Ascending aorta (tissue), 2 donors: Measurements from ENCODE around the gene SESN3. TPM values are rescaled to one million over a fixed set of nuclear protein-coding genes. Genes with fewer than 3 reads are reported as not detected.

Source experiments
- DNase-seq, 2 donors: peaks; one replicate each; pipeline ENCODE4 v3.0.0-alpha.2; 2019; ENCODE audit warnings: low spot score in 2 of 2
- H3K27ac ChIP-seq, 2 donors: fragments of 200-600 bp; sonication (generic); one replicate each; pipeline ENCODE4 v1.5.1; 2016 to 2017; ENCODE audit warnings: mild to moderate bottlenecking in 1 of 2
- H3K27me3 ChIP-seq: fragments of 200-600 bp; sonication (generic); one replicate; pipeline ENCODE4 v1.5.1; 2017
- H3K36me3 ChIP-seq, 2 donors: fragments of 200-600 bp; sonication (generic); one replicate each; pipeline ENCODE4 v1.5.1; 2016
- H3K4me1 ChIP-seq, 2 donors: fragments of 200-600 bp; sonication (generic); one replicate each; pipeline ENCODE4 v1.5.1; 2016 to 2017; ENCODE audit warnings: mild to moderate bottlenecking in 1 of 2
- H3K4me3 ChIP-seq, 2 donors: fragments of 200-600 bp; sonication (generic); one replicate each; pipeline ENCODE4 v1.5.1; 2016 to 2017; ENCODE audit warnings: mild to moderate bottlenecking in 1 of 2
- H3K9me3 ChIP-seq, 2 donors: fragments of 200-600 bp; sonication (generic); one replicate each; pipeline ENCODE4 v1.5.1; 2016
- CTCF ChIP-seq, 3 experiments: fragments of 200-600 bp in 2 of 3; fragments of 450-650 bp in 1 of 3; sonication (generic) in 2 of 3; IDR thresholded peaks; one replicate each; pipeline ENCODE4 v1.5.1; 2016 to 2019; ENCODE audit warnings: antibody characterized with exemption in 3 of 3, mild to moderate bottlenecking in 1 of 3, moderate library complexity in 1 of 3
- intact Hi-C: fragments of 100-400 bp; cut with DNase I; formaldehyde crosslinking; loops from one replicate; pipeline ENCODE4 v1.15.1; 2023
- total RNA-seq: library from RNA; depleted of rRNA; stranded (reverse); fragments of >200 nt; gene quantifications from one replicate; pipeline ENCODE4 v1.1.0, GENCODE V29; 2016

SESN3 gene
- total RNA-seq, 1 donor from 2014 or later, result 15.1 TPM

GRCh38 chr11:95156916-95157541 lies 74.0 kb downstream of the SESN3 start:
- Histone ChIP-seq H3K27ac (peak overlapping the region; percentile 78 to 86), H3K4me3 (peak overlapping the region in 1 of 2 donors; percentile 26), H3K4me1 (peaks cover 2 to 13% of the 10 kb centered on the region in 2 donors), H3K9me3 (no peaks in the 10 kb centered on the region), H3K27me3 (no peaks in the 10 kb centered on the region), H3K36me3 (no peaks in the 10 kb centered on the region)
- TF ChIP-seq CTCF (IDR thresholded peaks at IDR 0.05), result no peak
- DNase-seq, result peak in 1 of 2 donors; percentile 79
- intact Hi-C loops, result loop anchor here (5.0 to 10.0 kb wide), 2 partner anchors 178 to 490 kb away; no protein-coding TSS in a partner anchor

- no peaks in the 10 kb centered on the region for H3K9me3 ChIP-seq
- H3K27ac ChIP-seq, result peak overlapping the region; percentile 78 to 86
- DNase-seq, result no peak
- no peak for TF ChIP-seq CTCF (IDR thresholded peaks at IDR 0.05)
- H3K4me3 ChIP-seq, result no peak overlapping the region
- no peaks in the 10 kb centered on the region for H3K27me3 ChIP-seq
- intact Hi-C loops, result loop anchor here (5.0 to 10.0 kb wide), 2 partner anchors 179 to 491 kb away; no protein-coding TSS in a partner anchor
- H3K36me3 ChIP-seq, result no peaks in the 10 kb centered on the region
- peaks cover 2 to 13% of the 10 kb centered on the region in 2 donors for H3K4me1 ChIP-seq
Measured at GRCh38 chr11:95156133-95156721, 74.8 kb downstream of the SESN3 start.

- peaks cover 2 to 16% of the 10 kb centered on the region in 2 donors for H3K4me1 ChIP-seq
- no peak overlapping the region for H3K4me3 ChIP-seq
- H3K36me3 ChIP-seq, result no peaks in the 10 kb centered on the region
- no peaks in the 10 kb centered on the region for H3K27me3 ChIP-seq
- TF ChIP-seq CTCF (IDR thresholded peaks at IDR 0.05), result no peak
- H3K27ac ChIP-seq, result no peak overlapping the region
- no peaks in the 10 kb centered on the region for H3K9me3 ChIP-seq
- intact Hi-C loops, result loop anchor here (5.0 to 10.0 kb wide), 2 partner anchors 179 to 492 kb away; no protein-coding TSS in a partner anchor
- no peak for DNase-seq
Measured at GRCh38 chr11:95155385-95155784, 75.6 kb downstream of the SESN3 start.

- no peak for DNase-seq
- Histone ChIP-seq H3K27me3 (no peaks in the 10 kb centered on the region), H3K4me3 (no peak overlapping the region), H3K36me3 (no peaks in the 10 kb centered on the region), H3K4me1 (peaks cover 2 to 22% of the 10 kb centered on the region in 2 donors), H3K9me3 (no peaks in the 10 kb centered on the region), H3K27ac (no peak overlapping the region)
- intact Hi-C loops, result loop anchor here (5.0 to 10.0 kb wide), 2 partner anchors 180 to 303 kb away; no protein-coding TSS in a partner anchor
- peak; percentile 21 to 40 (median 28) for TF ChIP-seq CTCF (IDR thresholded peaks at IDR 0.05)
Measured at GRCh38 chr11:95154514-95154913, 76.5 kb downstream of the SESN3 start.

GRCh38 chr11:95153857-95154246 lies 77.2 kb downstream of the SESN3 start:
- DNase-seq, result no peak
- Histone ChIP-seq H3K4me3 (no peak overlapping the region), H3K27ac (no peak overlapping the region), H3K27me3 (no peaks in the 10 kb centered on the region), H3K4me1 (peaks cover 2 to 26% of the 10 kb centered on the region in 2 donors), H3K9me3 (no peaks in the 10 kb centered on the region), H3K36me3 (no peaks in the 10 kb centered on the region)
- TF ChIP-seq CTCF (IDR thresholded peaks at IDR 0.05), result no peak
- intact Hi-C loops, result loop anchor here (5.0 to 10.0 kb wide), 2 partner anchors 181 to 303 kb away; no protein-coding TSS in a partner anchor
